Mucosa of descending colon (tissue), 3 donors: ENCODE measurements around the gene CLDN7. TPM values are rescaled to one million over a fixed set of nuclear protein-coding genes. Genes with fewer than 3 reads are reported as not detected.

Experiments used
- ATAC-seq: fragments of 200-7000 bp; cut with Tn5 transposase; one replicate; pipeline ENCODE4 v1.9.1; 2020; ENCODE audit warnings: mild to moderate bottlenecking, moderate library complexity
- DNase-seq, 3 donors: peaks; one replicate each; pipeline ENCODE4 v3.0.0-alpha.2; 2020
- H3K36me3 ChIP-seq: fragments of 200-600 bp; one replicate; pipeline ENCODE4 v1.8.0; 2021; ENCODE audit warnings: low read depth, mild to moderate bottlenecking
- H3K4me1 ChIP-seq: fragments of 200-600 bp; one replicate; pipeline ENCODE4 v1.8.0; 2021; ENCODE audit warnings: low read depth, mild to moderate bottlenecking
- H3K4me3 ChIP-seq: fragments of 200-600 bp; one replicate; pipeline ENCODE4 v1.8.0; 2021; ENCODE audit warnings: mild to moderate bottlenecking
- H3K9me3 ChIP-seq: fragments of 200-600 bp; one replicate; pipeline ENCODE4 v1.8.0; 2021; ENCODE audit warnings: mild to moderate bottlenecking
- intact Hi-C, 2 donors: fragments of 100-400 bp; cut with DNase I in 1 of 2; cut with micrococcal nuclease in 1 of 2; formaldehyde crosslinking; loops; one replicate each; pipeline versions ENCODE4 v1.11.0 to v1.11.1; 2022; cut with DNase I, micrococcal nuclease
- total RNA-seq, 3 donors: library from RNA; stranded (reverse); fragmentation: NEBNext Ultra II Directional in 2 of 3; extraction: Animal tissue kit (Norgen Biotek cat#: 25700) in 2 of 3; gene quantifications; one replicate each; pipeline versions ENCODE4 v1.2.1 to v1.2.4, GENCODE V29; 2021 to 2023
- TF ChIP-seq, protein P1 (sequence below): fragments of 200-600 bp; IDR thresholded peaks from one replicate; pipeline ENCODE4 v1.8.0; 2022; ENCODE audit warnings: antibody characterized with exemption, mild to moderate bottlenecking
- donor health status: DM: no; HTN: no; CAD: no; lungs with moderate emphysema.
- donor health status: DM: no; HTN: no; CAD: no.
- donor health status: DM: no; HTN: yes; CAD: no.

The CLDN7 gene
- total RNA-seq, 3 donors from 2014 or later = 586 to 1,244 (median 934) TPM

DNA sequence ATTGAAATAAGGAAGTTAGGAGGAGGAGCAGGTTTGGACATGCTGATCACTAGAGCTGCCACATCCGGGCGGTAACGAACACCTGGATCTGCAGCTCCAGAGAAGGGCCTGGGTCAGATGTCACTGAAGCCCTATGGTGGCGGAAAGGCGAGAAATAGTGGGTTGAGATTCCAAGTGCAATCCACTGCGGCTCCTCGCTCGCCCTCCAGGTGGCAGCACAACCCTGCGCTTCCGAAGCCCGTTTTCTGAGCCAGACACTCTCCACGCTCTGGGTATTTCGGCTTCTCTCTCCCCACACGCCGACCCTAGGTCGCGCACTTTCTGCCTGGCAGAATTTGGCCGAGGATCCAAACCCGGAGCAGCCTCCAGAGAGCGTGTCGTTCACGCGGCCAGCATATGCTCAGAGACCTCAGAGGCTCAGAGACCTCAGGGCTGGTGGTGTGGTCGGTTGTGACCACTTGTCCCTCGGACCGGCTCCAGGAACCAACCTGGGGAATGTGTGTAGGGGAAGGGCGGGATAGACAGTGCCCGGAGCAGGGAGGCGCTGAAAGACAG is 18.3 kb upstream of the CLDN7 start:
- Histone ChIP-seq H3K4me1 (peaks cover 27% of the 10 kb centered on the region), H3K36me3 (no peaks in the 10 kb centered on the region), H3K9me3 (no peaks in the 10 kb centered on the region), H3K4me3 (peak overlapping the region; percentile 9)
- ATAC-seq (peak; percentile 83), DNase-seq (peak; percentile 86 to 93 (median 88))
- TF ChIP-seq, protein P1, sequence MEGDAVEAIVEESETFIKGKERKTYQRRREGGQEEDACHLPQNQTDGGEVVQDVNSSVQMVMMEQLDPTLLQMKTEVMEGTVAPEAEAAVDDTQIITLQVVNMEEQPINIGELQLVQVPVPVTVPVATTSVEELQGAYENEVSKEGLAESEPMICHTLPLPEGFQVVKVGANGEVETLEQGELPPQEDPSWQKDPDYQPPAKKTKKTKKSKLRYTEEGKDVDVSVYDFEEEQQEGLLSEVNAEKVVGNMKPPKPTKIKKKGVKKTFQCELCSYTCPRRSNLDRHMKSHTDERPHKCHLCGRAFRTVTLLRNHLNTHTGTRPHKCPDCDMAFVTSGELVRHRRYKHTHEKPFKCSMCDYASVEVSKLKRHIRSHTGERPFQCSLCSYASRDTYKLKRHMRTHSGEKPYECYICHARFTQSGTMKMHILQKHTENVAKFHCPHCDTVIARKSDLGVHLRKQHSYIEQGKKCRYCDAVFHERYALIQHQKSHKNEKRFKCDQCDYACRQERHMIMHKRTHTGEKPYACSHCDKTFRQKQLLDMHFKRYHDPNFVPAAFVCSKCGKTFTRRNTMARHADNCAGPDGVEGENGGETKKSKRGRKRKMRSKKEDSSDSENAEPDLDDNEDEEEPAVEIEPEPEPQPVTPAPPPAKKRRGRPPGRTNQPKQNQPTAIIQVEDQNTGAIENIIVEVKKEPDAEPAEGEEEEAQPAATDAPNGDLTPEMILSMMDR = peak; percentile 90
- intact Hi-C loops = no loop called here

DNA sequence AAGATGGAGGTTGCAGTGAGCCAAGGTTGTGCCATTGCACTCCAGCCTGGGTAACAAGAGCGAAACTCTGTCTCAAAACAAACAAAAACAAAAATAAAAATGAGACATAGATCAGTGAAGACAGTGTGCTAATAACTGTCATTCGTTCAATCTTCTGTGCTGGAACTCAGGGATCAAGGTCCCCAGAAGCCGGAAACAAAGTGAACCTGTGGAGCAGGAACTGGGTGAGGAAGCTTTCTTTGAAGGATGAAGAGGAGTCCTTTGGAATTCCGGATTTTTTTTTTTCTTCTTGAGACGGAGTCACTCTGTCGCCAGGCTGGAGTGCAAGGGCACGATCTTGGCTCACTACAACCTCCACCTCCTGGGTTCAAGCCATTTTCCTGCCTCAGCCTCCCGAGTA is 17.2 kb upstream of the CLDN7 start:
- ATAC-seq (peak; percentile 41), DNase-seq (peak in 1 of 3 donors; percentile 65)
- no peaks in the 10 kb centered on the region for H3K9me3 ChIP-seq
- TF ChIP-seq, protein P1 = no peak
- H3K4me1 ChIP-seq = peaks cover 27% of the 10 kb centered on the region
- H3K36me3 ChIP-seq = no peaks in the 10 kb centered on the region
- intact Hi-C loops = loop anchor here in 1 of 2 donors (10.0 kb wide), 1 partner anchor 65 kb away; no protein-coding TSS in a partner anchor
- H3K4me3 ChIP-seq = no peak overlapping the region

DNA sequence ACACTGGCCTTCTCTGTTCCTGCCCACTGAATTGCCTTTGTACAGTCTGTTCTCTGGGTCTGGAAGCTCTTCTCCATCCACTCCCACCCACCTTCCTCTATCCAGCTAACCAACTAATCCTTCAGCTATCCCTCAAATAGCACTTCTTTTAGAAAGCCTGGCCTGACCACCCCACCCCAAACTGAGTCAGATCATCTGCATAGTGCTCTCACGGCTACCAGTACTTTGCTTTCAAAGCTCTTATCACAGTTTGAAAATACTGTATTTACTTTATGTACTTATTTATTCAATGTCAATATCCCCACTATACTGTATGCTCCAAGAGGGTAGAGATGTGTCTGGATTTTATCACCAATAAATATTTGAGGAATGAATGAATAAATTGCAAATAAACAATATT is 4.5 kb upstream of the CLDN7 start:
- H3K4me1 ChIP-seq = peaks cover 18% of the 10 kb centered on the region
- intact Hi-C loops = no loop called here
- no peak overlapping the region for H3K4me3 ChIP-seq
- TF ChIP-seq, protein P1 = no peak
- H3K36me3 ChIP-seq = no peaks in the 10 kb centered on the region
- ATAC-seq (no peak), DNase-seq (no peak)
- H3K9me3 ChIP-seq = no peaks in the 10 kb centered on the region

DNA sequence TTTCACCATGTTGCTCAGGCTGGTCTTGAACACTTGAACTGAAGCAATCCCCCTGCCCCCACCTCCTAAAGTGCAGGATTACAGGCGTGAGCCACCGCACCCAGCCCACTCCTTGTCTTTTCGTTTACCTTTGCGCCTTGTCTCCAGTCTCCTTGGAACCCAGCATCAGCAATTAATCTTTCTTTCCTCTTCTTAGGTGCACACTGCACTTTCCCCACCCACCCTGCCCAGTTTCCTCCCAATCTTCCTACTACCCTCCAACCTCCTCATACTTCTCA is 1.5 kb upstream of the CLDN7 start:
- TF ChIP-seq, protein P1 = no peak
- ATAC-seq (peak; percentile 14), DNase-seq (peak in 2 of 3 donors; percentile 71 to 81)
- H3K4me3 ChIP-seq = no peak overlapping the region
- no peaks in the 10 kb centered on the region for H3K36me3 ChIP-seq
- intact Hi-C loops = no loop called here
- peaks cover 19% of the 10 kb centered on the region for H3K4me1 ChIP-seq
- no peaks in the 10 kb centered on the region for H3K9me3 ChIP-seq

DNA sequence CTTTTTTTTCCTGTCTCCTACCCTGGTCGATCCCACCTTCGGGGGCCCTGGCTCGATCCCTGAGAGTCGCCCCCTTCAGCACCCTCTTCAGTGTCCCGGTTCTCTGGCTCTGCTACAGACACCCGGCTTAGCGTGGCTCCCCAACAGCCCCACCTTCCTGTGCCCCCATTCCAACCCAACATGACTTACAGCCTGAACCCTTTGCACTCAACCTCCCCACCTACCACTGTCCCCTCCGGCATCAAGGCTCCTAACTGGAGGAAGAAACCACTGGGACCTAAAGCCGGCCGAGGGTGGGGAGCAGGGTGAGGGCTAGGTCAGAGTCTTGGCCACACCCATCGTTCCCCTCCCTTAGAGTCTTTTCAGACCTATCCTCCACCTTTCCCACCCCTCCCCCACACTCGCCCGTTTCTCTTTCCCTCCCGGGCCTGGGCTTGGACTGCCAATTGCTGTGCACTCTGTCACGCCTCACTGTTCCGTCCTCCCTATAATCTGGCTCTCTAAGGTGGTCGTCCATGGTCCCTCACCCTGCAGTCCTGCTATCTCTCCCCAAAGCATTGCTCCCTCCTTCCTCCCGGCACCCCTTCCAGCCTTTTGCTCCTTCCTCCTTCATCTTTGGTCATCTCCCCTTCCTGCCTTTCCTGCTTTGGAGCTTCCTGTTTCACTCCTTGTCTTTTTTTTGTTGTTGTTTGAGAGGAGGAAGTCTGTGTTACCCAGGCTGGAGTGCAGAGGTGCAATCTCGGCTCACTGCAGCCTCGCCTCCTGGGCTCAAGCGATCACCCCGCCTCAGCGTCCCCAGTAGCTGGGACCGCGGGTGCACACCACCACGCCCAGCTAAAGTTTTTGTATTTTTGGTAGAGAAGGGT is 890 bp upstream of the CLDN7 start:
- peak overlapping the region; percentile 67 for H3K4me3 ChIP-seq
- intact Hi-C loops = no loop called here
- peaks cover 24% of the 10 kb centered on the region for H3K4me1 ChIP-seq
- no peaks in the 10 kb centered on the region for H3K9me3 ChIP-seq
- TF ChIP-seq, protein P1 = no peak
- DNase-seq = peak; percentile 91 to 98 (median 93)
- H3K36me3 ChIP-seq = no peaks in the 10 kb centered on the region
- ATAC-seq = peak; percentile 67
